ENCODE data around the gene NRG3.

DNA sequence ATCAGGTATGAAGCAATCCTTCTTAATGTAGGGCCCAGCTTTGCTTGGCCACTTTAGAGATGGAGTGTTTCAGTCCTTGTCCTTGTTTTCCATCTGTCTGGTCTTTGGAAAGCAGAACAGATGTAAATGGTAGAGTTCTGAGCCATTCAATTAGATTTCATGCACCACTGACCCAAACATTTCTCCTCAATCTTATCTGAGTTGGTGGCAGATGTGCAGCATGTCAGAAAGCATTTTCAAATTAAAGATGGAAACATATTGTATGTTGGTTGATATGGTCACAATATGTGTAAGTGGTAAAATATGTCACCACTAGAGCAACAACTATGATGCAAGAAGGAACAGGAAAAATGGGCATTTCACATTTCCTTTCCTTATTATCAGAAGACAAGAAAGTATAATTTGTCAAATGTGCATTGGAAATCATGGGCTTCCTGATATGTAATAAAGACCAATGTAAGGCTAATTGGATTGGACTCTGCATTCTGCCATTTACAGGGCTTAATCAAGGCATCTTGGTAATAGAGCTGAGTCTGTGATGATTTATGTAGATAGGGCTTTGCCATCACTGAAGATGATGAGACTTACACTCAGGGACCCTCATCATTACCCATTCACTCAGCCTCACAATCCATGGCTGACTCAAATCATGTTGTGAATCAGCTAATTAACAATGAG lies 750.7 kb downstream of the NRG3 start:
- TF ChIP-seq, protein P1, sequence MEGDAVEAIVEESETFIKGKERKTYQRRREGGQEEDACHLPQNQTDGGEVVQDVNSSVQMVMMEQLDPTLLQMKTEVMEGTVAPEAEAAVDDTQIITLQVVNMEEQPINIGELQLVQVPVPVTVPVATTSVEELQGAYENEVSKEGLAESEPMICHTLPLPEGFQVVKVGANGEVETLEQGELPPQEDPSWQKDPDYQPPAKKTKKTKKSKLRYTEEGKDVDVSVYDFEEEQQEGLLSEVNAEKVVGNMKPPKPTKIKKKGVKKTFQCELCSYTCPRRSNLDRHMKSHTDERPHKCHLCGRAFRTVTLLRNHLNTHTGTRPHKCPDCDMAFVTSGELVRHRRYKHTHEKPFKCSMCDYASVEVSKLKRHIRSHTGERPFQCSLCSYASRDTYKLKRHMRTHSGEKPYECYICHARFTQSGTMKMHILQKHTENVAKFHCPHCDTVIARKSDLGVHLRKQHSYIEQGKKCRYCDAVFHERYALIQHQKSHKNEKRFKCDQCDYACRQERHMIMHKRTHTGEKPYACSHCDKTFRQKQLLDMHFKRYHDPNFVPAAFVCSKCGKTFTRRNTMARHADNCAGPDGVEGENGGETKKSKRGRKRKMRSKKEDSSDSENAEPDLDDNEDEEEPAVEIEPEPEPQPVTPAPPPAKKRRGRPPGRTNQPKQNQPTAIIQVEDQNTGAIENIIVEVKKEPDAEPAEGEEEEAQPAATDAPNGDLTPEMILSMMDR (IDR thresholded peaks at IDR 0.05), result no peak
- no peak for TF ChIP-seq POLR2AphosphoS5 (IDR thresholded peaks at IDR 0.05)

Data from upper lobe of left lung (tissue), 4 donors.